Measurements from ENCODE around the gene KRTAP4-5. TPM values are rescaled to one million over a fixed set of nuclear protein-coding genes. Genes with fewer than 3 reads are reported as not detected.
"Not testable (repeated sequence)": the region's sequence is repeated elsewhere in the genome, so short reads cannot be mapped to it uniquely, and the experiment has no call there.

KRTAP4-5 gene
- total RNA-seq, 4 donors from 2014 or later, result 0.34 to 14.9 TPM; not detected in 2

DNA sequence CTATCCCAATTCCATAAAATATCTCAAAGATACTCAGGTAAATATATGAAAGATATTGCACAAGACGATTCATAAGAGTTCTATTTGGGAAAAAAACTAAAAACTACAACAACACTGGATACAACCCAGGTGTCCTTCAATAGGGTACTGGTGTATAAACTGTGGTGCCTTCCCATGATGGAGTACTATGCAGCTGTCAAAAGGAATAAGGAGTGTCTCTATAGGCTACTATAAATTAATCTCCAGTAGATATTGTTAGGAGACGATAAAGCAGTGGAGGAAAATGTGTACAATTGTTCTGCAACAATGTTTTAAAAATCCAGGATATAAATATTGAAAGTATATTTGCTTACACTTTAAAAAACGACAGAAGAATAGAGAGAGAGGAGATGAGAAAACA is 23.2 kb downstream of the KRTAP4-5 start:
- WGBS, 2 donors, result 81 to 84% methylated on average over 3 of the region's 3 CpGs
- TF ChIP-seq, protein P1, sequence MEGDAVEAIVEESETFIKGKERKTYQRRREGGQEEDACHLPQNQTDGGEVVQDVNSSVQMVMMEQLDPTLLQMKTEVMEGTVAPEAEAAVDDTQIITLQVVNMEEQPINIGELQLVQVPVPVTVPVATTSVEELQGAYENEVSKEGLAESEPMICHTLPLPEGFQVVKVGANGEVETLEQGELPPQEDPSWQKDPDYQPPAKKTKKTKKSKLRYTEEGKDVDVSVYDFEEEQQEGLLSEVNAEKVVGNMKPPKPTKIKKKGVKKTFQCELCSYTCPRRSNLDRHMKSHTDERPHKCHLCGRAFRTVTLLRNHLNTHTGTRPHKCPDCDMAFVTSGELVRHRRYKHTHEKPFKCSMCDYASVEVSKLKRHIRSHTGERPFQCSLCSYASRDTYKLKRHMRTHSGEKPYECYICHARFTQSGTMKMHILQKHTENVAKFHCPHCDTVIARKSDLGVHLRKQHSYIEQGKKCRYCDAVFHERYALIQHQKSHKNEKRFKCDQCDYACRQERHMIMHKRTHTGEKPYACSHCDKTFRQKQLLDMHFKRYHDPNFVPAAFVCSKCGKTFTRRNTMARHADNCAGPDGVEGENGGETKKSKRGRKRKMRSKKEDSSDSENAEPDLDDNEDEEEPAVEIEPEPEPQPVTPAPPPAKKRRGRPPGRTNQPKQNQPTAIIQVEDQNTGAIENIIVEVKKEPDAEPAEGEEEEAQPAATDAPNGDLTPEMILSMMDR (IDR thresholded peaks at IDR 0.05), result no peak
- no peak for TF ChIP-seq POLR2A (IDR thresholded peaks at IDR 0.05)
- intact Hi-C loops (cut with DNase I; ENCODE audit: low total_unique reads), result no loop called here
- DNase-seq (ENCODE audit: low spot score in 2 of 2), result no peak
- H3K4me3 ChIP-seq (ENCODE audit: low read depth, poor library complexity, severe bottlenecking), result no peak overlapping the region

DNA sequence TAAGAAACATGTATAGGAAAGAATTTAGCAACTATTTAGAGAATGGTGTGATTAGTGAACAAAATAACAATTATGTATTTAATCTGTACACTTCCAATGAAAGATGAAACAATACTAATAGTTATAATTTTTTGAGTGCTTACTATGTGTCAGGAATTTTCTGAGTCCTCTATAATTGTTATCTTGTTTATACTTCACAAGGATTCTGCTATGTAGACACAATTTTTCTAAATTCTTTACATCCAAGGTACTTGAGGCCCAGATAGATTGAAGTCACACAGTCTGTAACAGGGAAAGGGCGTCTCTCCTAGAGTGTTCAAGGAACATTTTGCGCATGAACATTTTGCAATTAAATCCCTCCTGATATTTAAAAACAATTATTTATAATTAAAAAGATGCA is 24.6 kb downstream of the KRTAP4-5 start:
- intact Hi-C loops (cut with DNase I; ENCODE audit: low total_unique reads), result no loop called here
- 91 to 97% methylated on average over 2 of the region's 2 CpGs for WGBS, 2 donors

DNA sequence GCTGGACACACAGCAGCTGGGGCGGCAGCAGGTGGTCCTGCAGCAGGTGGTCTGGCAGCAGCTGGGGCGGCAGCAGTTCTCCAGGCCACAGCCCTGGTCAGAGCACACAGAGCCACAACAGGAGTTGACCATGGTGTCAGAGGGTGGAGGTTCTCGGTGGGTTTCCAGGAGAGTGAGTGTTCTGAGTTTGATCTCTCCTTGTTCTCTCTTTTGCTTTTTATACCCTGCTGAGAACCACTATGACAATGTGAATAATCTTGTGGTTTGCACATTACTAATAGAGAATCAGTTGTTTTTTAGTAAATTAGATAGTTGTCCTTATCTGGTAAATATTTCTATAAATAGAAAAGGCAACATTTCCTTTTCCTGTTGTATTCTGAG is 25.6 kb downstream of the KRTAP4-5 start, which contains the start of gene KRTAP4-12:
Gene KRTAP4-12, minus strand, starts transcription at position 192 of the 381 bp plus-strand sequence. Its CDS starts 60 bp downstream, at position 132.
- whole genome bisulfite sequencing, 2 donors, result 76 to 91% methylated on average over 3 of the region's 3 CpGs
- intact Hi-C loops (cut with DNase I; ENCODE audit: low total_unique reads); DNase-seq (ENCODE audit: low spot score in 2 of 2); H3K4me3 ChIP-seq (ENCODE audit: low read depth, poor library complexity, severe bottlenecking): not testable (repeated sequence)

More for the DNA sequence above, 24.6 kb downstream of the KRTAP4-5 start:
- TF ChIP-seq, protein P1 (IDR thresholded peaks at IDR 0.05), result no peak
- TF ChIP-seq POLR2A (IDR thresholded peaks at IDR 0.05), result no peak
- DNase-seq (ENCODE audit: low spot score in 2 of 2), result no peak
- no peak overlapping the region for H3K4me3 ChIP-seq (ENCODE audit: low read depth, poor library complexity, severe bottlenecking)

DNA sequence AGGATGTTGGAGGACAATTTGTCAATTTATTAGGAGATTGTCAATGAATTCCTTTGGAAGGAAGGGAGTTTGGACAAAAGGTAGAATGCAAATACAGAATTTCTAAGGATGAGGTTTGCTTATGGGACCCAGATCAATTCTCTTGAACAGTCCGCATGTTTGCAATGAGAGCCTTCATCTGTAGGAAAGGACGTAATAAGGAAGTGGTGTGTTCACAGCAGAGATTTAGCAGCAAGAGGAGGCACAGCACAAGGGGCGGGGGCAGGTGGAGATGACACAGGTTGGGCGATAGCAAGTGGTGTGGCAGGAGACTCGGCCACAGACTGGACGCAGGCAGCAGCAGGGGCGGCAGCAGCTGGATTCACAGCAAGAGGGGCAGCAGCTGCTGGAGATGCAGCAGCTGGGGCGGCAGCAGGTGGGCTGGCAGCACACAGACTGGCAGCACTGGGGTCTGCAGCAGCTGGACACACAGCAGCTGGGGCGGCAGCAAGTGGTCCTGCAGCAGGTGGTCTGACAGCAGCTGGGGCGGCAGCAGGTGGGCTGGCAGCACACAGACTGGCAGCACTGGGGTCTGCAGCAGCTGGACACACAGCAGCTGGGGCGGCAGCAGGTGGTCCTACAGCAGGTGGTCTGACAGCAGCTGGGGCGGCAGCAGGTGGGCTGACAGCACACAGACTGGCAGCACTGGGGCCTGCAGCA is 26.2 kb downstream of the KRTAP4-5 start:
- intact Hi-C loops (cut with DNase I; ENCODE audit: low total_unique reads); H3K4me3 ChIP-seq (ENCODE audit: low read depth, poor library complexity, severe bottlenecking); DNase-seq (ENCODE audit: low spot score in 2 of 2): not testable (repeated sequence)
- WGBS, 2 donors, result 90 to 91% methylated on average over 8 to 12 of the region's 12 CpGs

DNA sequence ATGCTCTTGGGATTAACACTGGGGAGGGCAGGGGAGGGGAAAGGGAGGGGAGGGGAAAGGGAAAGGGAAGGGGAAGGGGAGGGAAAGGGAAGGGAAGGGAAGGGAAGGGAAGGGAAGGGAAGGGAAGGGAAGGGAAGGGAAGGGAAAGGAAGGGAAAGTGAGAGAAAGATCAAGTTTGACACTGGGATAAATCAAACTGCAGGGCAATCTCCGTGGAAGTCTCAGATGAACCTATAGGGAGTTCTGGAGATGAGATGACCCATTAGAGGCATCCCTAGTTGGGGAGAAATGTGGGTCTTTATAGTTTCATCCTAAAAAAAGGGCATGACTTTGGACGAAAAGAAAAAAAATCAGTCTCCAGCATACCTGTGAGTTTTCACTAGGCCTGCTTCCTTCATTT is 27.9 kb downstream of the KRTAP4-5 start:
- WGBS, 2 donors, result 85 to 93% methylated on average over 2 of the region's 2 CpGs
- DNase-seq (ENCODE audit: low spot score in 2 of 2), result no peak
- TF ChIP-seq POLR2A (IDR thresholded peaks at IDR 0.05), result no peak
- TF ChIP-seq, protein P1 (IDR thresholded peaks at IDR 0.05), result no peak
- intact Hi-C loops (cut with DNase I; ENCODE audit: low total_unique reads), result no loop called here
- H3K4me3 ChIP-seq (ENCODE audit: low read depth, poor library complexity, severe bottlenecking), result no peak overlapping the region

DNA sequence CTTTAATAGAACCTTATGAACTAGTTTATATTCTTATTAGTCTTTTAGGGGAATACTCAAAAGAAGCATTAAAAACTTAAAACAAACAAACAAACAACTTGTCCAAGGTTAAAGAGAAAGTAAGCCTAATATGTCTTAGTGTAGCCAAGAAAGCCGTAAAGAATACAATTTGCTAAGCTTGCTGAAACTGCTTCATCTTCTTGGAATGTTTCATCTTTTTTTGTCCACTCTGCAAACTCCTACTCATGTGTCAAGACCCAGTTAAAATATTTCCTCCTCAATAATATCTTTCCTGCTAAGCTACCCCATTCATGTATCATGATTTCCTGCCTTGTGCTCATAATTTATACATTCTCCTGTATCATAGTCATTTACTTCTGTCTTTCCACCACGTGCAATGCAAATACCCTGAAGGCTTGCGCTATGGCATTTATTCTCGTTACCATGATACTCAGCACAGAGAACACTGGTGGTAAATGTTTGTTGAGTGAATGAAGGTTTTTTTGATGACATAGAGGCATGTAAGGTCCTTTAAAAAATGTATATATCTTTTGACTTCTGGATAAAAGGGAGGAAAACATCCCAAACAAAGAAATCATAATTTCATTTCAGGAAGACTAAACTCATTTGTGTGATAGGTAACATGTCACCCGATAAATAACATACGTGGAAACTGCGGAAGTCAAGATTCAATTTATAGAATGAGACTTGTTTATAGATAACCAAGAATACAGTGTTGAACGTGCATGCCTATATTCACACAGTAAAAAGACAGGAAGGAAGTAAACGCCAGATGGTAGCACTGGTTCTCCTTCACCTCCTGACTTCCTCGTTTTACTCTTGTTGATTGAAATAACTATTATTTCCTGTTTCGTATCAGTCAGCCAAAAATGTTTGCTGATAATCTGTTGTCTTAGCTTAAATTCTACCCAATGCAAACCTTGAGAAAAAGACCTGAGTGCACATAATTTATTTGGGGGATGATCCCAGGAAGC is 29.6 kb downstream of the KRTAP4-5 start:
- DNase-seq (ENCODE audit: low spot score in 2 of 2); intact Hi-C loops (cut with DNase I; ENCODE audit: low total_unique reads); H3K4me3 ChIP-seq (ENCODE audit: low read depth, poor library complexity, severe bottlenecking): not testable (repeated sequence)
- WGBS, 2 donors, result 56 to 64% methylated on average over 11 of the region's 11 CpGs

DNA sequence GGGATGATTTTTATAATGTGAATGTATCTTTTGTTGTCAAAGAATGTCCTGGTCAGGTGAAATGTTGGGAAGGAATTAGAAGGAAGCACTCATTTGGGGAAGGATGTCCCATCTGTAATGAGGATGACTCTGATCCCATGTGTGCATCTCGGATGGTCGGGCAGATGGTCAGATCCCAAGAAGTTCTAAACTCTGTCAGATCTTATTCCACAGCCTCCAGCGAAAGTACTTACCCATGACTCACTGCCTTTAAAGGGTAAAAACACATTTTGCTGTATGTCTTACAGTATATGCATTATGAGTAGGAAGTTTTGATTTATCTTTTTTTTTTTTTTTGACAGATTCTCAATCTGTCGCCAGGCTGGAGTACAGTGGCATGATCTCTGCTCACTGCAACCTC is 30.9 kb downstream of the KRTAP4-5 start:
- intact Hi-C loops (cut with DNase I; ENCODE audit: low total_unique reads), result no loop called here
- TF ChIP-seq POLR2A (IDR thresholded peaks at IDR 0.05), result no peak
- TF ChIP-seq, protein P1 (IDR thresholded peaks at IDR 0.05), result no peak
- H3K4me3 ChIP-seq (ENCODE audit: low read depth, poor library complexity, severe bottlenecking), result no peak overlapping the region
- 71% methylated on average over 4 of the region's 4 CpGs for WGBS, 2 donors
- no peak for DNase-seq (ENCODE audit: low spot score in 2 of 2)

DNA sequence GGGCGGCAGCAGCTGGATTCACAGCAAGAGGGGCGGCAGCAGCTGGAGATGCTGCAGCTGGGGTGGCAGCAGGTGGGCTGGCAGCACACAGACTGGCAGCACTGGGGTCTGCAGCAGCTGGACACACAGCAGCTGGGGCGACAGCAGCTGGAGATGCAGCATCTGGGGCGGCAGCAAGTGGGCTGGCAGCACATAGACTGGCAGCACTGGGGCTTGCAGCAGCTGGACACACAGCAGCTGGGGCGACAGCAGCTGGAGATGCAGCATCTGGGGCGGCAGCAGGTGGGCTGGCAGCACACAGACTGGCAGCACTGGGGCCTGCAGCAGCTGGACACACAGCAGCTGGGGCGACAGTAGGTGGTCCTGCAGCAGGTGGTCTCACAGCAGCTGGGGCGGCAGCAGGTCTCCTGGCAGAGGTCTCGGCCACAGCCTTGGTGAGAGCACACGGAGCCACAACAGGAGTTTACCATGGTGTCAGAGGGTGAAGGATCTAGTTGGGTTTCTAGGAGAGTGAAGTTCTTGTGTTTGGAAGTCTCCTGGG is 31.7 kb downstream of the KRTAP4-5 start, which contains the start of gene KRTAP4-11:
Gene KRTAP4-11, minus strand, starts transcription at position 528 of the 541 bp plus-strand sequence. Its CDS starts 58 bp downstream, at position 470.
- 80 to 81% methylated on average over 8 to 10 of the region's 10 CpGs for WGBS, 2 donors
- DNase-seq (ENCODE audit: low spot score in 2 of 2); H3K4me3 ChIP-seq (ENCODE audit: low read depth, poor library complexity, severe bottlenecking); intact Hi-C loops (cut with DNase I; ENCODE audit: low total_unique reads): not testable (repeated sequence)

Measured in lower leg skin (tissue), 4 donors.